CD14-positive monocyte (primary cell): Measurements from ENCODE around the gene C10orf71. TPM values are rescaled to one million over a fixed set of nuclear protein-coding genes. Genes with fewer than 3 reads are reported as not detected.

Experiments
- DNase-seq, 3 donors: peaks; one replicate each; pipeline ENCODE4 v3.0.0-alpha.2; 2011 to 2022
- H2AFZ ChIP-seq: 2 replicates; pipeline ENCODE4 v1.6.0; 2012; ENCODE audit warnings: mild to moderate bottlenecking, low read depth, low read length, inconsistent platforms; ENCODE audit not compliant: insufficient read depth, poor library complexity, severe bottlenecking
- H3K27ac ChIP-seq, 2 donors: 1 replicate in 1 of 2; 2 replicates in 1 of 2; pipeline ENCODE4 v1.5.1; 2012 to 2013; ENCODE audit warnings: low read length in 2 of 2, control low read depth in 1 of 2, inconsistent platforms in 1 of 2, low read depth in 1 of 2, mild to moderate bottlenecking in 1 of 2
- H3K27me3 ChIP-seq, 2 donors: one replicate each; pipeline versions ENCODE4 v1.6.0 to v1.6.1; 2011 to 2013; ENCODE audit warnings: low read length in 2 of 2; ENCODE audit not compliant: control insufficient read depth in 2 of 2, insufficient read depth in 2 of 2
- H3K36me3 ChIP-seq, 2 donors: replicated peaks in 1 of 2; 1 replicate in 1 of 2; 2 replicates in 1 of 2; pipeline versions ENCODE4 v1.5.1 to v1.6.1; 2012 to 2013; ENCODE audit warnings: low read length in 2 of 2, control low read depth in 1 of 2, inconsistent platforms in 1 of 2, mild to moderate bottlenecking in 1 of 2; ENCODE audit not compliant: insufficient read depth in 2 of 2, control insufficient read depth in 1 of 2
- H3K4me1 ChIP-seq, 2 donors: 1 replicate in 1 of 2; 2 replicates in 1 of 2; pipeline versions ENCODE4 v1.5.1 to v1.6.1; 2012 to 2013; ENCODE audit warnings: low read length in 2 of 2, control low read depth in 1 of 2, inconsistent platforms in 1 of 2, mild to moderate bottlenecking in 1 of 2, moderate library complexity in 1 of 2; ENCODE audit not compliant: insufficient read depth in 2 of 2, control insufficient read depth in 1 of 2
- H3K4me2 ChIP-seq: replicated peaks from 2 replicates; pipeline ENCODE3; 2012; ENCODE audit warnings: low read length, moderate library complexity, mild to moderate bottlenecking; ENCODE audit not compliant: poor library complexity, severe bottlenecking; ENCODE audit errors: extremely low read depth
- H3K4me3 ChIP-seq, 3 experiments: fragments of 200-600 bp in 1 of 3; sonication (generic) in 1 of 3; replicated peaks in 1 of 3; 1 replicate in 2 of 3; 2 replicates in 1 of 3; pipeline ENCODE4 v1.5.1; 2011 to 2013; ENCODE audit warnings: low read length in 3 of 3, mild to moderate bottlenecking in 3 of 3, control low read depth in 2 of 3, low read depth in 2 of 3, inconsistent platforms in 1 of 3, moderate library complexity in 1 of 3
- H3K79me2 ChIP-seq: 2 replicates; pipeline ENCODE4 v1.6.0; 2012; ENCODE audit warnings: mild to moderate bottlenecking, control low read depth, inconsistent platforms, low read length, moderate library complexity; ENCODE audit not compliant: insufficient read depth
- H3K9ac ChIP-seq: 2 replicates; pipeline ENCODE4 v1.6.0; 2017; ENCODE audit warnings: low read length, mild to moderate bottlenecking; ENCODE audit not compliant: insufficient read depth, poor library complexity, severe bottlenecking
- H3K9me3 ChIP-seq, 2 donors: replicated peaks in 1 of 2; 1 replicate in 1 of 2; 2 replicates in 1 of 2; pipeline versions ENCODE4 v1.5.1 to v1.6.1; 2012 to 2013; ENCODE audit warnings: low read length in 2 of 2, control low read depth in 1 of 2; ENCODE audit not compliant: control insufficient read depth in 1 of 2, insufficient read depth in 1 of 2
- H4K20me1 ChIP-seq: 2 replicates; pipeline ENCODE4 v1.6.0; 2012; ENCODE audit warnings: mild to moderate bottlenecking, low read length, control low read depth, moderate library complexity; ENCODE audit not compliant: insufficient read depth
- H3K27ac Mint-ChIP-seq, 7 donors: one replicate each; pipeline ENCODE4 v1.8.0; 2020; ENCODE audit warnings: mild to moderate bottlenecking in 7 of 7, mixed read lengths in 7 of 7, moderate library complexity in 6 of 7, inconsistent platforms in 2 of 7
- H3K27me3 Mint-ChIP-seq, 3 donors: one replicate each; pipeline ENCODE4 v1.8.0; 2021 to 2022; ENCODE audit warnings: low read depth in 3 of 3, mild to moderate bottlenecking in 3 of 3, mixed read lengths in 3 of 3, moderate library complexity in 3 of 3, inconsistent platforms in 1 of 3
- H3K36me3 Mint-ChIP-seq, 2 donors: one replicate each; pipeline ENCODE4 v1.8.0; 2020; ENCODE audit warnings: mixed read lengths in 2 of 2, inconsistent platforms in 1 of 2, mild to moderate bottlenecking in 1 of 2
- H3K4me1 Mint-ChIP-seq: one replicate; pipeline ENCODE4 v1.8.0; 2020; ENCODE audit warnings: mild to moderate bottlenecking, mixed read lengths
- H3K4me3 Mint-ChIP-seq, 2 donors: one replicate each; pipeline ENCODE4 v1.8.0; 2020; ENCODE audit warnings: mild to moderate bottlenecking in 2 of 2, mixed read lengths in 2 of 2, moderate library complexity in 1 of 2
- H3K9me3 Mint-ChIP-seq, 7 donors: one replicate each; pipeline ENCODE4 v1.8.0; 2020 to 2022; ENCODE audit warnings: mixed read lengths in 7 of 7, mild to moderate bottlenecking in 6 of 7, moderate library complexity in 6 of 7, inconsistent platforms in 2 of 7
- WGBS: methylation state at CpG from one replicate; pipeline ENCODE4 v1.1.5; 2013; ENCODE audit warnings: missing lambda C conversion rate; ENCODE audit not compliant: insufficient coverage; 5-methylcytosine and 5-hydroxymethylcytosine counted together
- intact Hi-C, 2 donors: fragments of 100-400 bp; cut with micrococcal nuclease; formaldehyde crosslinking; loops; one replicate each; pipeline versions ENCODE4 v1.15.0 to v1.15.1; 2023
- polyA plus RNA-seq, 3 donors: library from polyadenylated mRNA; depleted of rRNA in 1 of 3; unstranded in 2 of 3; stranded (reverse) in 1 of 3; fragments of 300-500 nt in 2 of 3; fragments of >200 nt in 1 of 3; fragmentation: Illumina TruSeq in 2 of 3; gene quantifications; 1 replicate in 2 of 3; 2 replicates in 1 of 3; pipeline ENCODE4 v1.2.3, GENCODE V29; 2012 to 2021
- TF ChIP-seq, protein P1 (sequence below): fragments of 200-600 bp; IDR thresholded peaks from one replicate; pipeline ENCODE4 v1.8.0; 2022; ENCODE audit warnings: antibody characterized with exemption, mild to moderate bottlenecking

C10orf71 gene
- polyA plus RNA-seq, 3 donors: not detected

DNA sequence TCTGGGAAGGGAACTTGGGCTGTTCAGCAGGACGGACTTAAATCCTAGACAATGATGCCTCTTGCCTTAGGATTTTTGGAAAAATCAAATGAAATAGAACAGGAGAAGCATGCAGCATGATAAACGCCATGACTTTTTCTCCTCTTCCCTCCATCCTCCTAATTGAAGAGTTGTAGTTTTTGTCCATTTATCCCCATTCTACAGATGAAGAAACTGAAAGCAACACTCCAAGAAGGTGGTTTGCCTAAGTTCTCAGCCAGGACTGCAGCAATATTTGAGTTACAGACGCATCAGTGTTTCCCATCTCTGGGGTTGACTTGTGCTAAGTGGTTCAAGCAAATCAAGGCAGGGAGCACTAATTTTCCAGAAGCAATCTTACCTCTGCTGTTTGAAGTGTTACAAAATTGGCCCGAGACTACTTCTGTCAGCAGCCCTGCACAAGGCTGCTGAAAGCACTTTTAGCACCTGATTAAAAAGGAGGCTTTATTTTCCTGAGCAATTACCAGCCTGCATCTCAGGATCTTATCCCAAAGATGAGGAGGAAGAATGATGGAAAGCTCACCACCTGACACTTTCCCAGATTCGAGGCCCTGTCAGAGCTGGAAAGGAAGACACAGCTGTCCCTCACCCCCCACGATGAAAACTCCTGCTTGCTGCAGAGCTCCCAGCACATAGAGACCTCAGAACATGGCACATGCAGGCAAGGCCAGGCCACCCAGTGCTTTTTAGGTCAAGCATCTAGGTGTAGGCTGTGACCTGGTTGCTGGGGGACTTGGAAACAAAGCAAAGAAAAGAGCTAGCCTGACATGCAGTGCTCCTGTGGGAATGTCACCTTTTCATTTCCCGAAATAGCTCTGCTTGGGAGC, 19.7 kb upstream of the C10orf71 start:
- H3K4me1 Mint-ChIP-seq: peaks cover 58% of the 10 kb centered on the region
- TF ChIP-seq, protein P1, sequence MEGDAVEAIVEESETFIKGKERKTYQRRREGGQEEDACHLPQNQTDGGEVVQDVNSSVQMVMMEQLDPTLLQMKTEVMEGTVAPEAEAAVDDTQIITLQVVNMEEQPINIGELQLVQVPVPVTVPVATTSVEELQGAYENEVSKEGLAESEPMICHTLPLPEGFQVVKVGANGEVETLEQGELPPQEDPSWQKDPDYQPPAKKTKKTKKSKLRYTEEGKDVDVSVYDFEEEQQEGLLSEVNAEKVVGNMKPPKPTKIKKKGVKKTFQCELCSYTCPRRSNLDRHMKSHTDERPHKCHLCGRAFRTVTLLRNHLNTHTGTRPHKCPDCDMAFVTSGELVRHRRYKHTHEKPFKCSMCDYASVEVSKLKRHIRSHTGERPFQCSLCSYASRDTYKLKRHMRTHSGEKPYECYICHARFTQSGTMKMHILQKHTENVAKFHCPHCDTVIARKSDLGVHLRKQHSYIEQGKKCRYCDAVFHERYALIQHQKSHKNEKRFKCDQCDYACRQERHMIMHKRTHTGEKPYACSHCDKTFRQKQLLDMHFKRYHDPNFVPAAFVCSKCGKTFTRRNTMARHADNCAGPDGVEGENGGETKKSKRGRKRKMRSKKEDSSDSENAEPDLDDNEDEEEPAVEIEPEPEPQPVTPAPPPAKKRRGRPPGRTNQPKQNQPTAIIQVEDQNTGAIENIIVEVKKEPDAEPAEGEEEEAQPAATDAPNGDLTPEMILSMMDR: no peak

DNA sequence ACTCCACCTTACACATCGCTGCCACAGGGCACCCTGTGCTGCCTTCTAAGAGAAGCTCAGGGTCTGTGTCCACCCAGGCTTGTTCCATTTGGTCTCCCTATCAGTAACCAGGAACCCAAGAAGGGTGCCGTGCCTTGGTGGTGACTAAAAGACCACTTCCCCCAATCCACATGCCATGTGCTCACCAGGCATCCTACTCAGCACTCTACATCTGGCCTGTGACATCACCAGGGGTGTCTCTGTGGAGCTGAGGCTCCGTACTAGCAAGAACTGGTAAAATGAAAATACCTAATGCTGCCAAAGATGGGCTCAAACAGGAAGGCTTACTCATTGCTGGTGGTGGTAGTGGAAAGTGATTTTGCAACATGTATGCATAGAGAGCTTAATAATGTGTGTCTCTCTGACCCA, 19.0 kb upstream of the C10orf71 start:
- no peaks in the 10 kb centered on the region for H3K79me2 ChIP-seq
- peak overlapping the region in 1 of 2 donors; percentile 21 for H3K4me3 Mint-ChIP-seq

More for the DNA sequence above, 19.7 kb upstream of the C10orf71 start:
- Histone ChIP-seq H3K9ac (no peak overlapping the region), H3K4me1 (peaks cover 55 to 62% of the 10 kb centered on the region in 2 donors), H3K79me2 (no peaks in the 10 kb centered on the region), H3K9me3 (no peaks in the 10 kb centered on the region), H3K36me3 (no peaks in the 10 kb centered on the region), H4K20me1 (no peaks in the 10 kb centered on the region), H3K4me2 (no peak overlapping the region), H3K27ac (peak overlapping the region in 1 of 2 donors; percentile 68), H2AFZ (no peak overlapping the region), H3K27me3 (no peaks in the 10 kb centered on the region), H3K4me3 (no peak overlapping the region)
- H3K36me3 Mint-ChIP-seq: peaks cover 0 to 3% of the 10 kb centered on the region in 2 donors
- DNase-seq: no peak
- intact Hi-C loops: loop anchor here in 1 of 2 donors (5.0 kb wide), 1 partner anchor 43 kb away; no protein-coding TSS in a partner anchor
- WGBS: 100% methylated on average over 1 of the region's 7 CpGs
- H3K27ac Mint-ChIP-seq: peak overlapping the region in 6 of 7 donors; percentile 68 to 88 (median 79)
- H3K27me3 Mint-ChIP-seq: peaks cover 0 to 8% (median 3%) of the 10 kb centered on the region in 3 donors
- no peak overlapping the region for H3K4me3 Mint-ChIP-seq
- H3K9me3 Mint-ChIP-seq: peaks cover 0 to 4% (median 0%) of the 10 kb centered on the region in 7 donors

More for the DNA sequence above, 19.0 kb upstream of the C10orf71 start:
- peaks cover 63% of the 10 kb centered on the region for H3K4me1 Mint-ChIP-seq
- peaks cover 3 to 8% (median 5%) of the 10 kb centered on the region in 7 donors for H3K9me3 Mint-ChIP-seq
- H3K4me2 ChIP-seq: no peak overlapping the region
- H3K36me3 ChIP-seq: no peaks in the 10 kb centered on the region
- no peak overlapping the region for H3K4me3 ChIP-seq
- H3K27me3 Mint-ChIP-seq: peaks cover 0 to 8% (median 3%) of the 10 kb centered on the region in 3 donors
- peak overlapping the region in 6 of 7 donors; percentile 70 to 88 (median 79) for H3K27ac Mint-ChIP-seq
- TF ChIP-seq, protein P1: no peak
- no peaks in the 10 kb centered on the region for H3K9me3 ChIP-seq
- no peaks in the 10 kb centered on the region for H4K20me1 ChIP-seq
- no peaks in the 10 kb centered on the region for H3K27me3 ChIP-seq
- intact Hi-C loops: loop anchor here in 1 of 2 donors (5.0 kb wide), 3 partner anchors 38 to 103 kb away; no protein-coding TSS in a partner anchor
- H2AFZ ChIP-seq: no peak overlapping the region
- H3K27ac ChIP-seq: peak overlapping the region; percentile 33 to 68
- 100% methylated on average over 1 of the region's 3 CpGs for WGBS
- peaks cover 0 to 4% of the 10 kb centered on the region in 2 donors for H3K36me3 Mint-ChIP-seq
- DNase-seq: peak; percentile 91 to 97 (median 94)
- H3K9ac ChIP-seq: no peak overlapping the region
- H3K4me1 ChIP-seq: peaks cover 63 to 70% of the 10 kb centered on the region in 2 donors
